GM19025 (cell line): Measurements from ENCODE around the gene CDCA8.

ENCODE experiments used
- ATAC-seq: cut with Tn5 transposase; IDR thresholded peaks from one replicate; pipeline ENCODE4 v1.9.1; 2021; ENCODE audit warnings: mild to moderate bottlenecking, low read depth, moderate library complexity; ENCODE audit not compliant: unreplicated experiment

The CDCA8 gene

DNA sequence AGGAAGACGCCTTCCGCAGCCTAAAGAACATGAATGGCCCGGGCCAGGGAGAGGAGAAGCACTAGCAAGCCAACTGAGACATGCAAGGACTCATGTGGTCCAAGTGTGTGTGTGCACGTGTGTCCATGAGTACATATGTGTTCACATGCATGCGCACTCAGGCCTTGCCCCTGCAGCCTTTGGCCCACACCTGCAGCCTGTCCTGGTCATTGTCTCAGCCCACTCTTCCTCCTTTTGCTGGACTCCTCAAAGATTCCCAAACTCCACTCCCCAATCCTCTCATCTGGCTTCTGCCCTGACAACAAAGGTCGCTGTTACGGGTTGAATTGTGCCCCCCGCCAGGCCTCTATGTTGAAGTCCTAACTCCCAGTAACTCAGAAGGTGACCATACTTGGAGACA is 21.9 kb downstream of the CDCA8 start:
- no peak for ATAC-seq

DNA sequence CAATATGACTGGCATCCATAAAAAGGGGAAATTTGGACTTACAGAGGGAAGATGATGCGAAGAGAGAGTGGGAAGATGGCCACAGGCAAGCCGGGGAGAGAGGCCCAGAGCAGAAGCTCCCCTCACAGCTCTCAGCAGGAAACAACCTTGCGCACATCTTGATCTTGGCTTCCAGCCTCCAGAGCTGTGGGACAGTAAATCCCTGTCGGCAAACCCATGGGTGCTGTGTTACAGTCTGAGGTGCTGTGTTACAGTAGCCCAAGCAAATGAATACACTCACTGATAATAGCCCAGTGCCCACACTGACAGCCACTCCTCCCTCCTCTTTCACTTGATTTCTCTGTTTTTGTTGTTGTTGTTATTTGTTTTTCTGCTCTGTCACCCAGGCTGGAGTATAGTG is 22.4 kb downstream of the CDCA8 start:
- no peak for ATAC-seq

DNA sequence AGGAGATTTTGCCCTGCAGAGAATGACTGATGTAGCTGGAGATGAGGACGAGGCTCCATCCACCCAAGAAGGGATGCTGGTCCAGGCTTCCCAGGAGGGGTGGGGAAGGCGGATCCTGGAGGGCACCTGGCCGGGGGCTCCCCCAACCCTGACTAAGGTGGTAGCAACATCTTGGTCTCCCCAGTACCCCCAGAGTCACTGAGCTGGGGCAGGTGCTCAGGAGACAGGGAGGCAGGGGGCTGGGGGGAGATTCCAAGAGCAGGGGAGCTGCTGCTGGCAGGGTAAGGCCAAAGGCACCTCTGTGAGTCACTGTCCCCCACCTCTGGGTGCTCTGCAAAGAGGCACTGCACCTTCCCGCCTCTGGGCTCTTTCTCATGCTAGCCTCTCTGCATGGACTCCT is 24.0 kb downstream of the CDCA8 start:
- no peak for ATAC-seq

DNA sequence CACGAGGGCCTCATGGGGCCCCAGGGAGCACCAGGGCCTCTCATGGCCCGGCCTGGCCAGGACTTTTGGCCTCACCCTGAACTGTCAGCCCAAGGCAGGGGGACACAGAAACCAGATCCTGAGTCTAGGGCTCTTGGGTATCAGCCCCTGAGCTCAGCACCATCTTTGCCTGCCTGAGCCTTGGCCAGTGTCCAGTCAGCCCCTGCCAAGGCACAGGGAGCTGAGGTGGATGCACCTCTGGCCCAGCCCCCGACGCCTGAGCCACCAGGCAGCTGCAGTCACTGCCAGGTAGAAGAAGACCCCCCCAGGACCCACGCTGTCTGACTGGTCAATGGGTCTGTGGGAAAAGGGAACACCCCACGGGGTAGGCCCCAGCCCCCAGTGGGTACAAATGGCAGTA is 25.3 kb downstream of the CDCA8 start:
- ATAC-seq, result no peak

DNA sequence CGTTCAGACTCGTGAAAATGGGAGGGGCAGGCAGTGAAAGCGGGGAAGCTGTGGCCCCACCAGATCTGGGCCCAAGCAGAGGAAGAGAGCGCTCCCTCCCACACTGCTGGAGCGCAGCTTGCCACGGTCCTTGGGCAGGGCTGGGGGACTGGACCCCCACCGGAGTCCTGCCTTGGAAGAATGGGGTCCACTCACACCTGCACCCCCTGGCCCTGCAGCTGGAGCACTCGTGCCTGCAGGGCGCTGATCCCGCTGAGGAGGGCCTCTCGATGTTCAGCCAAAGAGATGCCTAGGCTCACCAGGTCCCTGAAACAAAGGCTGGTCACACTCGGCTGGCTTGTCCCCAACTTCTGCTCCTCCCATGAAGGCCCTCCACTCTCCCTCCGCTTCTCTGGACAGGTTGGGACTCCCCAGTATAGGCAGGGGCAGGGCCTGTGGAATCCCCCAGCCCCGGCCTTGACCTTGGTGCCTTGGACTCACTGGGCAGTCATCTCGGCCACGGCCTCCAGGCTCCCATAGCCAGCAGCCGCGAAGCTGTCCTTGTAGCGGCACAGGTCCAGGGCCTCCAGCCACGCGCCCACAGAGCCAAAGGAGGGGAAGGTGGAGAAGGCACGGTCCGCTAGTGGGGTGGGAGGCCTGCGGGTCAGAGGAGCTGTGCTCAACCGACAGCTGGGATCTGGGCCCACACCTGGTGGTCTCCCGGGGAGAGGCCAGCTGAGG is 26.0 kb downstream of the CDCA8 start:
- ATAC-seq, result no peak

DNA sequence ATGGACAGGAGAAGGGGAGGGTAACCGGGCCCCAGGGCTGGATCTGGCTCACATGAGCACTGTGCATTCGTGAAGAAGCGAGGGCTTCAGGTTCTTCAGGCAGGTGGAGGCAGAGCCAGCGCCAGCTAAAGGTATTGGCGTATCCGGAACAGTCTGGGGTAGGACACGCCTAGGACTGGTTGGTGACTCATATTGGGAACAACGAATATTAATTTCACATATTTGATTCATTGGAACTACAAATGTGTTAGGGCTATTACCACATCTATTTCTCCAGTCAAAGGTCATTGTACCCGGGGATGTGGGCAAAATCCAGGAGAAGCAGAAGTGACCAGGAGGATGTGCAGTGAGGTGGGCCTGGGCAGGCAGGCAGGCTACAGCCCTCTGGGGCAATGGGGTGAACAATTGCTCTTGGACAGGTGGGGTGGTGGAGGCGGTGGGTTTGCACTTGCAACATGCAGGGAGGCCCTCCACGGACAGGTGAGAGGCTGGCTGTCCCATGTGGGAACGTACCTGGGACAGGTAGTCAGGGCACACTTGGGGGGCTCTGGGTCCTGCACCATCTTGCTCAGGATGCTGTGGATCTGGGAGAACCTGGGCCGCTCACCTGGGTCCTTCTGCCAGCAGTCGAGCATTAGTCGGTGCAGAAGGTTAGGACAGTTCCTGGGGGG is 26.7 kb downstream of the CDCA8 start:
- ATAC-seq, result no peak

DNA sequence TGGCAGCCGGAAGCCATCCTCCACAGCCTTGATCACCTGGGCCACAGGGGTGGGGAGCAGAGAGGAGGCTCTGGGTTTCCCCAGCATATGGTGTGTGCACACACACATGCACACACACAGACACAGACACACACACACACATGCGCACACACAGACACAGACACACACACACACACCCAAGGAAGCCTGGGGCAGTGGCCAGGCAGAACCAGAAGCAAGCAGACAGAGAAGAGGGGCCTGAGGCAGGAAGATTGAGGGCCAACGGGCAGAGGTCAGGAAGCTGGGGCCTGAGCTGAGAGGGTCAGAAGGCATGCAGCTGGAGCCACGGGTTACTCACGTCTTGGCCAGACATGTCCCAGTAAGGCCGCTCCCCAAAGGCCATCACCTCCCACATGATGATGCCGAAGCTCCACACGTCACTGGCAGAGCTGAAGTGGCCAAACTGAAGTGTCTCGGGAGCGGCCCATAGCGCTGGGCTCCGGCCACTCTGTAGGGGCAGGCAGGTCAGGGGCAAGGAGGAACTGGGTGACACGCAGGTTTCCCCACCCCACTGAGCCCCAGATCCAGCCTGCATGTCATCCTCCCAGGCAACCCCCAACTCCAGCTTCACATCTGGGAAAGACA is 27.4 kb downstream of the CDCA8 start:
- no peak for ATAC-seq

DNA sequence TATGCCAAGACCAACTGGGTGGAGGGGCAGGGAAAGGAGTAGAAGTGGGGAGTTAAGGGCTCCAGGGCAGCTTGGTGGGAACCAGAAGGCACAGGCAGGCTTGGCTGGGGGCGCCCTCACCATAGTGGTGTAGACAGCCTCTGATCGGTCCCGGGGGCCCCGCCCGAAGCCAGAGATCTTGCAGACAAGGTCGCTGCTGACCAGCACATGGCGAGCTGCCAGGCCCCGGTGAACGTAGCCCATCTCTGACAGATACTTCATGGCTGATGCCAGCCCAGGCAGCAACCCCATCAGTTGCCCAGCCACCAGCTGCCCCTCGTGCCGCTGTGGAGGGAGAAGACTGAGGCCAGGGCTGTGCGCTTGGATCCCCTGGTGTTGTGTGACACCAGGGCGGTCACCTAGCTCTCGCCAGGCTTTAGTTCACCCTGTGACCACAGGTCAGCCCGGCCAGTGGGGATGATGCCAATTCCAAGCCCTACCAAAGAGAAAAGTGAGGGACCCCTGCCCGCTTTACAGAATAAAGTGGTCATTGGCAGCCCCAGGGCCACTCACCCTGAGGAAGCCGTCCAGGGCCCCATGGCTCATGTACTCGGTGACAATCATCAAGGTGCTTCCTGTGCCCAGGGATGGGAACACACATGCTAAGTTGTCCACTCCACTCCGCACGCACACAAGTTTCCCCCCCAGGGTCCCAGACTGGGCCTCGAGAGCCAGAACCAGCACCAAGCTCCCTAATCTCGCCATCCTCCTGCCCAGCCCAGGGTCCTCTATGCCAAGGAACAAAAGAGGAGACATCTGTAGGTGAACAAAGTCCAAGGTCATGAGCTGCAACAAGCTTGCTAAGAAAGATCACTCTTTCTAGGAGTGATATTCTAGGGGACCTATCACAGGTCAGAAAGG is 28.2 kb downstream of the CDCA8 start:
- ATAC-seq, result no peak

DNA sequence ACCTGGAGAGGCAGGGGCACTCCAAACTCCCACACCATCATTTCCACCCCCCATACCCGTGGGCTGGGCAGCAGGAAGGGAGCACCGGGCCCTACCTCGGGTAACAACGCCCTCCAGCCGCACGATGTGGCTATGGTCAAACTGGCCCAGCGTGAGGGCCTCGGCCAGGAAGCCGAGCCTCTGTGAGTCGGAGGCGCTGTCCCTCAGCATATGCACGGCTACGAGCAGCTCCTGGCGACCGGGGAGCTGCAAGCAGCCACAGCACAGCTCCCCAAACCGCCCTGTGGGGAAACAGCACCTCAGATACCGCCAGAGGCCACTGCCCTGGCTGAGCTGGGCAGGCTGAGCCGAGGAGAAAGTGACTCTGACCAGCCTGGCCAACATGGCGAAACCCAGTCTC is 29.2 kb downstream of the CDCA8 start:
- no peak for ATAC-seq

DNA sequence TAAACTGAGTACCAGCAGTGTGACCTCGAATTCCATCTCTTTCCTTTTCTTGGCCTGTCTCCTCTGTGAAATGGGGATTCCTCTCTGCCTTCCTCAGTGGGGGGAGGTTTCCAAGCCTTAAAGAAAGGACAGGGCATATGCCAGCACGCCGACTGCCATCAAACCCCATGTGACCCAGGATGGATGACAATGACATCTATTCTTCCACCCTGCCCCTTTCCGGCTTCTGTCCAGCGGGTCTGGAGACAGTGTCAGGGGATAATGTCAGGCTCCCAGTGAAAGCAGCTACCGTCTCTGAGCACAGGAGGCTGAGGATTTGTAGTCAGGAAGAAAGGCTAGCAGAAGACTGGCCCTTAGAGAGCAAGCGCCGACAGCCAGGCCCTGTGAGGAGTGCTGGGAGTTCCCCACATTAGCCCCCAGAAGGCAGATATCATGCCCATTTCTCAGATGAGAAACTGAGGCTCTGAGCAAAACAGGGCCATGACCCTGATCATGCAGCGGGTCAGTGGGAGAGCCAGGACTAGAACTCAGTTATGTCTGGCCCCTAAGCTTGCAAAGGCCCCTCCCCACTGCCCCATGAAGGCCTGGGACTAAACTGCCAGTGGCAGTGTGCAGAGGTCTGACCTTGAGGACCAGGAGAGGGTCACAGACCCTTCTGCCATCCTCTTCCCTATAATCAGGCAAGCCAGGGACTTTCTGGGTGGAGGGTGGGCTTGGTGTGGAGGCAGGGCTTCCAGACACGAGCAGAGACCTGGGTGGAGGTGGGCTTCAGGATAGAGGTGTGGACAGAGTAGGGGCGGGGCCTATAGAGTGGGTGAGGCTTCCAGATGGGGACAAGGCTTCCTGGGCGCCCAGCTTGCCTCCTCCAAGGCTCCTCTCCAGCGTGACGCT is 30.1 kb downstream of the CDCA8 start:
- no peak for ATAC-seq

DNA sequence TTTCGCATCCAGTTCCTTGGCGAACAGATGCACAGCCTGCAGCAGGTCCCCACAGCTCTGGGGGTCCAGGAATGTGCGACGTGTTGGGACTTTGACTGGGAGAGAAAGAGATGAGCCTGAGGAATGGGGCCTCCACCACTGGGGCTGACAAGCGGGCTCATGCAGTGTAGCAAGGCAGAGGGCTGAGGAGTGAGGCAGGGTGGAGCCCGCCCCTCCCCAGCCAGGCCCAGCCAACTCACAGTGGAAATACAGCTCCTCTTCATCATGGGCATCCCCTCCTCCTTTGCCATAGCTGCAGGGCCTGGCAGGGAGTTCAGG is 30.7 kb downstream of the CDCA8 start:
- ATAC-seq, result no peak

DNA sequence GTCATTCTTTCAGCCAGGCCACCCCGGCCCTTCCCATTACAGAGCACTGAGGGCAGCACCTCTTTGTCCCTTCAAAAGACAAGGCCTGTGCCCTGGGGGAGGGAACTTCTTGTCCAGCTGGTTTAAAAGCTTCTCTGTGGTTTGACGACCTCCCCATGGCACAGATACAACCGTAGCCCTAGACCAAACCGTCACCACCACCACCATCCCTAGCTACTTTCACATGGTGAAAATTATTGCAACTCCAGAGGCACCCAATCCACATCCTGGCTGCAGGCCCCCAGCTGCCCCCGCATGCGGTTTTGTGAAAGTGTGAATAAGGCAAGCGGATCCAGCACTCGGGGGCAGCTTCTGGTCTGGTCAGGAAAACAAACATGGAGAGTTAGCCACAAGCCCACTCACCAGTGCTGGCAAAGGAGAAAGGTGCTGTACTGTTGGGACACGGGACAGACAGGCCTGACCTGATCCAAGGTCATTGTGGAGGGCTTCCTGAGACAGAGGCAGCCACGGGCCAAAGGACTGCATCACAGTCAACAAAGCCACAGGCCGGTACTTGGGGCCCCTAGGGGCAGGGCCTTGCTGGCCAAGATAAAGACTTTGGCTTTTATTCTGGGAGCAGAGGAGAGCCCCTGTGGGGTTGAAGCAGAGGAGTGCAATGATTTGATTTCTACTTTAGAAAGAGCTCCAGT is 31.2 kb downstream of the CDCA8 start:
- no peak for ATAC-seq

DNA sequence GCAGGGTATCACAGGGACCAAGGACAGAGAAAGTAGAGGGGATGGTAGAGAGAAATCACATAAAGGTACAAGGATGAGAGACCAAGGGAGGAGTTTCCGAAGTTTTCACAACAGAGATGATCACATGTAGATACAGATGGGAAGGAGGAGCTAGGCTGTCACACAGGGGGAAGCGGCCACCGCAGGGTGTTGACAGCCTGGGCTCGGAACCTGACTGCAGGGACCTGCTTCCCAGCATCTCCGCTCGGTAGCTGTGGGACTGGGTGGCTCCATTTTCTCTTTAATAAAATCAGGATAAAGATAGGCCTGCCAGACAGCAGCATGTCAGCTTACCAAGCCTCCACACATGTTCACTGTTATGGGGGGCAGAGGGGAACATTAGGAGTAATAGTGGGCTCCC is 32.3 kb downstream of the CDCA8 start:
- no peak for ATAC-seq

DNA sequence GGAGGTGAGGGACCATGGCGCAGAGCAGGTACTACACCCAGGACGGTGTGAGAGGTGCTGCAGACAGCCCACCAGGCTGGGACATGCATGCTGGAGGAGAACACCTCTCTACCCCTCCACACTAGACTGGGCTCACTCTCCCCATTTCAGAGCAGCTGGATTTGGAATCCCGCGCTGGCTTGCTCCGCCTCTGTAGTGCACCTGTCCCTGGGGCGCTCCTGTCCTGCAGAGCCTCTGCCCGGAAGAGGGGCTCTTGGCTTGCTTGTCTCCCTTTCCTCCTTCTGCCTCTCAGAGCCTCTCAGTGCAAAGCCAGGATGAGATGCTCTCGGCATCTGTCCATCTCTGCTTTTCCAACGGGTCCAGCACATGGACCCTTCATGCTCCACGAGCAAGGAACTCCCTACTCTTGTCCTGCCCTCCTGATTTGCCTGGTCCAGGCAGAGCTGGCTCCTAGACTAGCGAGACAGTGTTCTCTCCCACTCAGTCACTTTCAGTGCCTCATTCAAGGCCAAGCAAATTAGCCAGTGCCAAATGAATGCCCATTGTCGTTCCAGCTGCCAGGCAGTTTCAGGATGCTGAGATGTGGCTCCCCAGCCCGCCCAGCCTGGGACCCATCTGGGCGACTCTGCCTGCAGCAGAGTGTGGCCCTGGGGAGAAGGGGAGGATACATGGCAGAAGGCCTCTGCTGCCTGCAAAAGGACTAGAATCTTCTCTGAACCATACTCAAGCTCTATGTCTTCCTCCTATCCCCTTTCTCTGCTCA is 33.7 kb downstream of the CDCA8 start:
- no peak for ATAC-seq

DNA sequence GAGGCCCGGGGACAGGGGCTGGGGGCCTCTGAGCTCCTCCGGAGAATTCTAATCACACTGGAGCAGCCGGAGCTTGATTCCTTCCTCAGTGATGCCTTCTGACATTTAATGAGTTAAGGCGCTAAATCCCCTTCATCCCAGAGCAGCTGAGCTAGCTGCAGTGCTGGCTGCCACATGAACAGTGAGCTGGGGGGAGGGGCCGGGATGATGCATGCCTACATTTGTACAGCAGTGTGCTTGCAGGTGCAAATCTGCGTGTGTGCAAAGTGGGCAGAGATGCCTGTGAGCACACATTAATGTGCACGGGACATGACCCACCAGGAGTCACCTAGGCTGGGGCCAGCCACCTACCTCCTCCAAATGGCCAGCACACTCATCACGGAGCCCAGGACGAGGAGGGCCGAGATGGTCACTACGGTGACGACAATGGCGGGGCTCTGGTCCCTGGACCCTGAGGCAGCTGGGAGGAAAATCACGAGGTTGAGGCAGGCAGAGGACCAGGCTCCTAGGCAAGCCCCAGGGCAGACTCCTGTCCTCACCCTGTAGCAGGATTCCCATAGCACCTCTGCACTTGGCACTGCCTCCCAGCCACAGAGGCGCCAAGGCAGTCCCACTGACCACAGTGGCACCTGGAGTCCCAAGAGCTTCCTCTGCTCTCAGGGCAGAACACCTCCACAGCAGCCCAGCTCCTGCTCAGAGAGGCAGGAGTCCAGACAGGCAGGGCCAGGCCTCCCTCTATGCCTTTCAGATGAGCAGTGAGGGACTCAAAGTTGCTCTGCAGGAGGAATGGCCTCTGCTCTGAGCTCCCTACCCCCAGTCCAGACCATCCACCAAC is 34.7 kb downstream of the CDCA8 start:
- no peak for ATAC-seq

DNA sequence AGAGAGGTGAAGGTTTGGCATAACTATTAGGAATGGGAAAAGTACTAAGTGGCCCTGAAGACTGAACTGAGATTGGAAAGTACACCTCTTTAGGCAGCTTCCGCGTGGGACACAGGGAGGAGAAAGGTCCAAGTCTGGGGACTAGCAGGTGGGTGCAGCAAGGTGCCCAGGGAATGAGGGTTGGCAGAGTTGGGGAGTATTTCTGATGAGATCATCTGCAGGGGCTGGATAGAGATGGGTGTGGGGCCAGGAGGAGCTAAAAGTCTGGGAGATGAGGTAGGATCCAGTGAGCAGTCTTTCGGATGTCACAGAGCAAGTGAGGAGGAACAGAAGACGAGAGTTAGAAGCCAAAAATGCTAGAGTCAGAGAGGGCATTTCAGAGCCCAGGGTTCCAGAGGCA is 36.1 kb downstream of the CDCA8 start:
- ATAC-seq, result no peak

DNA sequence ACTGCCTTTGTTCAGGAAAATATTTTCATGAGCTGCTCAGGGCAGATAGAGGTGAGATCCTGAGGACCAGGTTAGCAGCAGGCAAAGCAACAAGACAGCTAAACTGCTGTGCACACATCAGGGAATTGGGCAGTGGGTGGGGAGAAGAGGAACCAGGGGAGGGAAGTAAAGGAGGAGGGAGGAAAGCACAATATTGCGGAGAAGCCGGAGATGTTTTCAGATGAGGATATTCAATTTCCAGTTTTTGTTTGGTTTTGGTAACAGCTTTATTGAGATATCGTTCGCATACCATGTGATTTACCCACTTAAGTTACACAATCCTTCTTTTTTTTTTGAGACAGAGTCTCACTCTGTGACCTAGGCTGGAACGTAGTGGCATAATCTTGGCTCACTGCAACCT is 38.1 kb downstream of the CDCA8 start:
- no peak for ATAC-seq
